ENCODE measurements around the gene VSTM2L. TPM values are rescaled to one million over a fixed set of nuclear protein-coding genes. Genes with fewer than 3 reads are reported as not detected.

The VSTM2L gene
- polyA plus RNA-seq, 2 of the 4 experiments (the other 2 are of a cell fraction) = 2.0 to 5.8 TPM

DNA sequence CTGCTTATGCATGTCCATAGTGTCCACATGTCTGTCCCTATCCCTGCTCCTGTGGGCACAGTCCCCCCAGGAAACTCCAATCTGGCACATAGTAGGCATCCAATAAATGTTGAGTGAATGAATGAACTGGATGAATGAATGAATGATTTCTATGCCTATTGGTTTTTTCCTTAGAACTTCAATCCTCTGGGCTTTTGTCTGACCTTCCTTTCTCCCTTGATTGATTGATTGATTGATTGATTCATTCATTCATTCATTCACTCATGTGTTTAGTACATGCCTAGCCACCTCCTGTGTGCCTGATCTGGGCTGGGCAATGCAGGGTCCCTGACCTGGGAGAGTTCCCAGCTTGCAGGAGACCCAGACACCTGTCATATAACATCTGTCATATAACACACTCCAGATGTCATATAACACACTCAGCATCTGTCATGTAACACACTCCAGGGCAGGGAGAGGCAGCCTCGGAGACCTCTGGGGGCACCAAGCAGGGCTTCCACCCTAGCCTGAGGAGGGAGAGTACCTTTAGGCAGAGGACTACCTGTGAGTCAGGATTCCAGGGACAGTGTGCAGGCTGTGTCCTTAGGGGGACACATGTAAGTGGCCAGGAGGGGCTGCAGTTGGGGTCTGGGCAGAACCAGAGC lies 17.9 kb downstream of the VSTM2L start:
- no peak for FAIRE-seq
- no peak overlapping the region for H3K4me2 ChIP-seq
- no peaks in the 10 kb centered on the region for H3K9me3 ChIP-seq
- H3K4me1 ChIP-seq = no peaks in the 10 kb centered on the region; the same call in 2 of the 3 replicates
- no peak for ATAC-seq
- ChIA-PET POLR2A (no interaction called here), CTCF (interaction anchor here (1.1 to 1.3 kb wide), 2 partner anchors 18 to 298 kb away, joined by 3 to 4 read pairs; partner anchors contain the start of gene VSTM2L)
- WGBS (ENCODE audit: missing lambda C conversion rate) = 43% methylated on average over 1 of the region's 1 CpG
- DNase-seq (ENCODE audit: low read depth in 1 of 2, low spot score in 1 of 2) = no peak
- H3K4me3 ChIP-seq = no peak overlapping the region
- TF ChIP-seq CHD2 (IDR thresholded peaks at IDR 0.05; ENCODE audit: low read length, partially characterized antibody) = no peak
- TF ChIP-seq HOXB5 (CRISPR knock-in tag; IDR thresholded peaks at IDR 0.05) = no peak
- TF ChIP-seq HEYL (CRISPR knock-in tag; IDR thresholded peaks at IDR 0.05) = no peak
- TF ChIP-seq POLR2AphosphoS2 (conservative IDR thresholded peaks at IDR 0.05; ENCODE audit: low read length) = no peak
- TF ChIP-seq, protein P1, sequence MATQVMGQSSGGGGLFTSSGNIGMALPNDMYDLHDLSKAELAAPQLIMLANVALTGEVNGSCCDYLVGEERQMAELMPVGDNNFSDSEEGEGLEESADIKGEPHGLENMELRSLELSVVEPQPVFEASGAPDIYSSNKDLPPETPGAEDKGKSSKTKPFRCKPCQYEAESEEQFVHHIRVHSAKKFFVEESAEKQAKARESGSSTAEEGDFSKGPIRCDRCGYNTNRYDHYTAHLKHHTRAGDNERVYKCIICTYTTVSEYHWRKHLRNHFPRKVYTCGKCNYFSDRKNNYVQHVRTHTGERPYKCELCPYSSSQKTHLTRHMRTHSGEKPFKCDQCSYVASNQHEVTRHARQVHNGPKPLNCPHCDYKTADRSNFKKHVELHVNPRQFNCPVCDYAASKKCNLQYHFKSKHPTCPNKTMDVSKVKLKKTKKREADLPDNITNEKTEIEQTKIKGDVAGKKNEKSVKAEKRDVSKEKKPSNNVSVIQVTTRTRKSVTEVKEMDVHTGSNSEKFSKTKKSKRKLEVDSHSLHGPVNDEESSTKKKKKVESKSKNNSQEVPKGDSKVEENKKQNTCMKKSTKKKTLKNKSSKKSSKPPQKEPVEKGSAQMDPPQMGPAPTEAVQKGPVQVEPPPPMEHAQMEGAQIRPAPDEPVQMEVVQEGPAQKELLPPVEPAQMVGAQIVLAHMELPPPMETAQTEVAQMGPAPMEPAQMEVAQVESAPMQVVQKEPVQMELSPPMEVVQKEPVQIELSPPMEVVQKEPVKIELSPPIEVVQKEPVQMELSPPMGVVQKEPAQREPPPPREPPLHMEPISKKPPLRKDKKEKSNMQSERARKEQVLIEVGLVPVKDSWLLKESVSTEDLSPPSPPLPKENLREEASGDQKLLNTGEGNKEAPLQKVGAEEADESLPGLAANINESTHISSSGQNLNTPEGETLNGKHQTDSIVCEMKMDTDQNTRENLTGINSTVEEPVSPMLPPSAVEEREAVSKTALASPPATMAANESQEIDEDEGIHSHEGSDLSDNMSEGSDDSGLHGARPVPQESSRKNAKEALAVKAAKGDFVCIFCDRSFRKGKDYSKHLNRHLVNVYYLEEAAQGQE (IDR thresholded peaks at IDR 0.05) = no peak
- TF ChIP-seq FOXS1 (CRISPR knock-in tag; IDR thresholded peaks at IDR 0.05) = no peak
- no peak for TF ChIP-seq NPAS2 (CRISPR knock-in tag; IDR thresholded peaks at IDR 0.05; ENCODE audit: borderline replicate concordance)
- TF ChIP-seq FOSB (CRISPR knock-in tag; IDR thresholded peaks at IDR 0.05) = no peak
- TF ChIP-seq KDM1A (IDR thresholded peaks at IDR 0.05; ENCODE audit: low read depth) = no peak
- TF ChIP-seq ESRRA (IDR thresholded peaks at IDR 0.05; ENCODE audit: borderline replicate concordance, low read length) = no peak
- no peak for TF ChIP-seq RNF2 (IDR thresholded peaks at IDR 0.05; ENCODE audit: borderline replicate concordance, low read depth)
- no peak for TF ChIP-seq CBX2 (IDR thresholded peaks at IDR 0.05; ENCODE audit: borderline replicate concordance, low read depth)
- TF ChIP-seq ZFP36 (IDR thresholded peaks at IDR 0.05; ENCODE audit: borderline replicate concordance, partially characterized antibody) = no peak
- no peak for TF ChIP-seq NFE2L2 (conservative IDR thresholded peaks at IDR 0.05; ENCODE audit: low read length)
- no peak for TF ChIP-seq EHMT2 (IDR thresholded peaks at IDR 0.05; ENCODE audit: low read depth)
- TF ChIP-seq, protein P2, sequence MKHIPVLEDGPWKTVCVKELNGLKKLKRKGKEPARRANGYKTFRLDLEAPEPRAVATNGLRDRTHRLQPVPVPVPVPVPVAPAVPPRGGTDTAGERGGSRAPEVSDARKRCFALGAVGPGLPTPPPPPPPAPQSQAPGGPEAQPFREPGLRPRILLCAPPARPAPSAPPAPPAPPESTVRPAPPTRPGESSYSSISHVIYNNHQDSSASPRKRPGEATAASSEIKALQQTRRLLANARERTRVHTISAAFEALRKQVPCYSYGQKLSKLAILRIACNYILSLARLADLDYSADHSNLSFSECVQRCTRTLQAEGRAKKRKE (CRISPR knock-in tag; IDR thresholded peaks at IDR 0.05; ENCODE audit: low read depth) = no peak
- TF ChIP-seq, protein P3, sequence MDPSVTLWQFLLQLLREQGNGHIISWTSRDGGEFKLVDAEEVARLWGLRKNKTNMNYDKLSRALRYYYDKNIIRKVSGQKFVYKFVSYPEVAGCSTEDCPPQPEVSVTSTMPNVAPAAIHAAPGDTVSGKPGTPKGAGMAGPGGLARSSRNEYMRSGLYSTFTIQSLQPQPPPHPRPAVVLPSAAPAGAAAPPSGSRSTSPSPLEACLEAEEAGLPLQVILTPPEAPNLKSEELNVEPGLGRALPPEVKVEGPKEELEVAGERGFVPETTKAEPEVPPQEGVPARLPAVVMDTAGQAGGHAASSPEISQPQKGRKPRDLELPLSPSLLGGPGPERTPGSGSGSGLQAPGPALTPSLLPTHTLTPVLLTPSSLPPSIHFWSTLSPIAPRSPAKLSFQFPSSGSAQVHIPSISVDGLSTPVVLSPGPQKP (IDR thresholded peaks at IDR 0.05; ENCODE audit: low read depth, low read length) = no peak
- H3K27ac ChIP-seq = no peak overlapping the region

DNA sequence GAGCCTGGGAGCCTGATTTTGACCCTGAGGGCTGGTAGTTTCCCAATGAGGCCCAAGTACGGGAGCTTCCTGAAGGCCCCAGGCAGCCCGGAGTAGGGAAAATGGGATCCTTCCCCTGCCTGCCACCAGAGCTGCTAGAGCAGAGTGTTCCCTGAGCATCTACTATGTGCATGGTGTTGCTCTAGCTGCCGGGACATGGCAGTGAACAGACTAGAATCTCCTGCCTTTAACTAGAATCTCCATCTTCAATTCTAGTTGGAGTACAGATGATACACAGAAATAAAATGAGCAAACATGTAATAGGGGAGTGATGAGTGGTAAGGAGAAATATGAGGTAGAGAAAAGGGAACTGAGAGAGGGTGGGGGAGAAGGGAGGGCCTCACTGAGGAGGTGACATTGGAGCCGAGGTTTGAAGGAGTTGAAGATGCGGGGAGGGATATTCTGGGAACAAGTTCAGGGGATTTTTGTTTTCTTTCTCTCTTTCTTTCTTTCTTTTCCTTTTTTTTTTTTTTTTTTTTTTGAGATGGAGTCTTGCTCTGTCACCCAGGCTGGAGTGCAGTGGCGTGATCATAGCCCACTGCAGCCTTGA lies 18.5 kb downstream of the VSTM2L start:
- Histone ChIP-seq H3K27ac (no peak overlapping the region), H3K9me3 (no peaks in the 10 kb centered on the region), H3K4me3 (no peak overlapping the region), H3K4me2 (no peak overlapping the region), H3K4me1 (no peaks in the 10 kb centered on the region; the same call in 2 of the 3 replicates)
- ATAC-seq (no peak), DNase-seq (ENCODE audit: low read depth in 1 of 2, low spot score in 1 of 2) (no peak), FAIRE-seq (no peak)
- POLR2A ChIA-PET = no interaction called here
- TF ChIP-seq ZSCAN20 (CRISPR knock-in tag; IDR thresholded peaks at IDR 0.05) = no peak
- TF ChIP-seq, protein P4, sequence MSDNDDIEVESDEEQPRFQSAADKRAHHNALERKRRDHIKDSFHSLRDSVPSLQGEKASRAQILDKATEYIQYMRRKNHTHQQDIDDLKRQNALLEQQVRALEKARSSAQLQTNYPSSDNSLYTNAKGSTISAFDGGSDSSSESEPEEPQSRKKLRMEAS (IDR thresholded peaks at IDR 0.05) = no peak
- no peak for TF ChIP-seq EHMT2 (IDR thresholded peaks at IDR 0.05; ENCODE audit: low read depth)
- TF ChIP-seq, protein P5, sequence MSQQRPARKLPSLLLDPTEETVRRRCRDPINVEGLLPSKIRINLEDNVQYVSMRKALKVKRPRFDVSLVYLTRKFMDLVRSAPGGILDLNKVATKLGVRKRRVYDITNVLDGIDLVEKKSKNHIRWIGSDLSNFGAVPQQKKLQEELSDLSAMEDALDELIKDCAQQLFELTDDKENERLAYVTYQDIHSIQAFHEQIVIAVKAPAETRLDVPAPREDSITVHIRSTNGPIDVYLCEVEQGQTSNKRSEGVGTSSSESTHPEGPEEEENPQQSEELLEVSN (IDR thresholded peaks at IDR 0.05; ENCODE audit: borderline replicate concordance, low read depth) = no peak
- TF ChIP-seq, protein P6, sequence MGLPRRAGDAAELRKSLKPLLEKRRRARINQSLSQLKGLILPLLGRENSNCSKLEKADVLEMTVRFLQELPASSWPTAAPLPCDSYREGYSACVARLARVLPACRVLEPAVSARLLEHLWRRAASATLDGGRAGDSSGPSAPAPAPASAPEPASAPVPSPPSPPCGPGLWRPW (IDR thresholded peaks at IDR 0.05) = no peak
- no peak for TF ChIP-seq MYC (IDR thresholded peaks at IDR 0.05; ENCODE audit: borderline replicate concordance, low read length)
- no peak for TF ChIP-seq TP53 (CRISPR knock-in tag; IDR thresholded peaks at IDR 0.05)
- TF ChIP-seq BHLHE40 (IDR thresholded peaks at IDR 0.05; ENCODE audit: low read depth, low read length) = no peak
- WGBS (ENCODE audit: missing lambda C conversion rate) = 72% methylated on average over 5 of the region's 6 CpGs
- CTCF ChIA-PET = no interaction called here
